GM18505 (cell line): Measurements from ENCODE around the gene ADCK1.
"Not testable (repeated sequence)": the region's sequence is repeated elsewhere in the genome, so short reads cannot be mapped to it uniquely, and the experiment has no call there.

ENCODE experiments used
- ATAC-seq: cut with Tn5 transposase; IDR thresholded peaks from one replicate; pipeline ENCODE4 v1.9.1; 2021; ENCODE audit not compliant: unreplicated experiment
- POLR2A ChIP-seq: IDR thresholded peaks from 4 replicates; pipeline ENCODE4 v1.6.1; 2011; ENCODE audit warnings: borderline replicate concordance; ENCODE audit not compliant: insufficient read depth, insufficient read length; ENCODE audit errors: extremely low read depth

Gene ADCK1

GRCh38 chr14:77799863-77800730 lies at the start of gene ADCK1:
ADCK1 (plus strand) TSS chr14:77800109; CDS start chr14:77818979, 18,870 bp downstream.
- peak; percentile 93 for ATAC-seq
- peak; percentile 79 for TF ChIP-seq POLR2A

DNA sequence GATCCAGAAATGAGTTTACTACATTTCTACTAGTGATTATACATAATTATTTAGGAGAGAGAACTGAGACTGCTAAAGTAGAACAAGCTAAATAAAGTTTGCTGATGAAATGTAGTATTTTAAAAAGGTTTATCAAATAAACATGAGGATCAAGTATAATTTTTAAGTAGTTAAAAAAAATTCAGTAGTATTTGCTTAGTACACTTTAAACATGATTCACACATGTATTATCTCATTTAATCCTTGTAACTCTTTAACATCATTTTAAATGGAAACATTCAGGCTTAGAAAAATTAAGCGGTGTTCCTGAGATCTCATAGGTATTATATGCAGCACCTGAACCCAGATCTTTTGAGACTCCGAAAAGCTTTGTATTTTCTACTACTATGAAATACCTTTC lies 47.6 kb upstream of the ADCK1 start:
- no peak for TF ChIP-seq POLR2A
- no peak for ATAC-seq

GRCh38 chr14:77752799-77753516 lies 47.0 kb upstream of the ADCK1 start:
- TF ChIP-seq POLR2A = no peak
- no peak for ATAC-seq

DNA sequence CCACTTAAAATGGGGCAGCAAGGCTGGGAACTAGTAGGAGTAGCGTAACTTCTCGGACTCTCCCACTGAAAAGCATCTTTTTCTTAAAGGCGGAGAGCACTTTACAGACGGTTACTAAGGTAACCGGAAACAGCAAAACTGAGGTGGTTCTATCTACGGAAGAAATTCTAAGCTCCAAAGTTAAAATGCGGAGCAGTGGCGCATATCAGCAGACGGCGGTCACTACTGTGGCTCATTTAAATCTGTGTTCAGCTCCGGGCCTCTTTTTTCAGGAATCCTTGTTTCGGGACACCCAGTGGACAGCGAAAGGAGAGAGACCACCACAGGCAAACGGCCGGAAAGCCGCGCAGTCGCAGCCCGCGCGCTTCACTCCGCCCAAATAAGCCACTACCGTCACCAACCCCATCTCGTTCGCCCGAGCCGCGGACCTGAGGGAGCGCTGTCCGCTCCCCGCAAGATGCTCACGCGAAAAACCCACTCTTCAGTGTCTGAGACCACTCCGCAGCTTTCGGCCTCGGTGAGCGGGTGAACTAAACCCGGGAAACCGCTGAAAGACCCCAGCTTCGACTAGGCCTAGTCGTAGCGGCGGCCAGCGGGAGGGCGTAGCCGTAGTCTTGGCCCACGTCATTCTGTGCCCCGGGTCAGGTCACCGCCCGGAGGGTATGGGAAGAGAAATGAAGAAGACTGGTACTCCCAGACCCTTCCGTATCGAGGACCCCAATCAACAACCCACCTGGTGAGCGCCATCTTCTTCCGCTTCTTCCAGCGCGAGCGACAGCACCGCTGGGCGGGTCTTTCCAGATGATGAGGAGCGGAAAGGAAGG lies 39.3 kb upstream of the ADCK1 start, which contains the start of gene SNW1:
Gene SNW1 (minus strand): TSS at position 776 of the 824 bp plus-strand sequence. CDS start 29 bp downstream, at position 747.
- ATAC-seq = peak; percentile 93
- TF ChIP-seq POLR2A = peak; percentile 80

GRCh38 chr14:77761205-77761931 lies 38.5 kb upstream of the ADCK1 start:
- no peak for ATAC-seq
- no peak for TF ChIP-seq POLR2A

DNA sequence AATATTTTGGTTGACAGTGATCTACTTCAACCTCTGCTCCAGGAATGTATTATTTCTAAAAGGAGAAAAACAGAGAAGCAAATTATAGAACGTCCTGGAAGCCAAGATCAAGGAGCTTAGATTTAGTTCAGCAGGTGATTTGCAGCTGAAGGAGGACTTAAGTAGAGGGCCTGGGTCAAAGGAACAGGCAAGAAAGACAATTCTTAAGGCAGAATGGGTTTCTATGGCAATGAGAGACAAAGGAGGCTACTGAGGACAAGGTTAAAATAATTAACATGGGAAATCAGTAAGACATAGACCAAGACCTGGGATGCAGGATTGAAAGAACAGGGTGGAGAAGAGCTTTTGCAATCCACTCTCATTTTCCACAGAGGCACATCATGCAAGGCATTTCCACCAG lies 36.6 kb upstream of the ADCK1 start:
- TF ChIP-seq POLR2A = no peak
- ATAC-seq = no peak

DNA sequence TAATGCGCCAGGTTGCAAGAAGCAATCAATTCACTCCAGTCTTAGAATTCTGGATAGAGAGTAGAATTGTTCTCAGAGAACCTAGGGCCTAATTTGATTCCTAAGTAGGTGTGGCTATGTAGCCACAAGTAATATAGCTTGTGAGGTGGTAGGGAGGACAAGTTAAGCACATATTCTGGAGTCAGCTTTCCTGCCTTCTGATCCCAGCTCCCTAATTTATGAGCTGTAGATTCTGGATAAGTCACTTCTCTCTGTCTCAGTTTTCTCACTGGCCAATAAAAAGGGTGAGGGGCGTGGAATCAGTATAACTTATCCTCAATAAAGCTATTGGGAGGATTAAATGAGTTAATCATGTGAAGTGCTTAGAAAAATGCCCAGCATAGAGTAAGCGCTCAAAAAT lies 35.9 kb upstream of the ADCK1 start:
- ATAC-seq = no peak
- no peak for TF ChIP-seq POLR2A

GRCh38 chr14:77768442-77769069 lies 31.4 kb upstream of the ADCK1 start:
- not testable (repeated sequence) for ATAC-seq

- ATAC-seq = not testable (repeated sequence)
Observed at GRCh38 chr14:77773966-77774365, 25.9 kb upstream of the ADCK1 start.

- no peak for ATAC-seq
- no peak for TF ChIP-seq POLR2A
Observed at GRCh38 chr14:77782202-77782601, 17.7 kb upstream of the ADCK1 start.

- ATAC-seq = no peak
- no peak for TF ChIP-seq POLR2A
Observed at GRCh38 chr14:77786148-77786547, 13.8 kb upstream of the ADCK1 start.

DNA sequence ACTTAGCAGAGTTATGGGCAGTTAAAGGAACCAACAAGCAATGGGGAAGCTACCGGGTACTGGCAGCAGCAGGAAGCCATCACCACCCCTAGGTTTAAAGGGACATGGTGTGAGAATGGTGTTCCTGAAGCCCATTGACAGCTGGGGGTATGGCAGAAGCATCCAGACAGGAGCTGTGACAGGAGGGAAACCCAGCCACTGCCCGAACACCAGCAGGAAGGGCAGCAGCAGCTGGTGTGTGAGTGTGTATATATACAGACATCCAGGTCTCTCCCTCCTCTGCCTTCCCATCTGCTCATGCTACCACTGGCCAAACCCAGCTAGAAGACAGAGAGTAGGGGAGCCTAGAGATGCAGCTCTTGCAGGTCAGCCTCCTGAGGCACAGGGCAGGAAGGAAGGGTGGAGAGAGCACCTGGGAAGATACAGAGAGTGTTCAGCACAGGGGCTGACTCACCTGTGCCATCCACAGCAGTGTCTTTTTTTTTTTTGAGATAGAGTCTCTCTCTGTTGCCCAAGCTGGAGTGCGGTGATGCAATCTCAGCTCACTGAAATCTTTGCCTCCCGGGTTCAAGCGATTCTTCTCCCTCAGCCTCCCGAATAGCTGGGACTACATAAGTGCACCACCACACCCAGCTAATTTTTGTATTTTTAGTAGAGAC lies 9.2 kb upstream of the ADCK1 start:
- no peak for ATAC-seq
- no peak for TF ChIP-seq POLR2A
